Nephron (organoid): ENCODE results near the gene LLPH.

ENCODE experiments used
- H3K27ac Mint-ChIP-seq, 3 experiments: 2 replicates each; pipeline ENCODE4 v1.8.0; 2020; ENCODE audit warnings: mixed read lengths in 3 of 3, mild to moderate bottlenecking in 2 of 3, moderate library complexity in 1 of 3
- H3K27me3 Mint-ChIP-seq: 2 replicates; pipeline ENCODE4 v1.8.0; 2021; ENCODE audit warnings: low read depth, mild to moderate bottlenecking, moderate library complexity, mixed read lengths
- H3K36me3 Mint-ChIP-seq: 2 replicates; pipeline ENCODE4 v1.8.0; 2020; ENCODE audit warnings: low read depth, mixed read lengths
- H3K4me1 Mint-ChIP-seq: 2 replicates; pipeline ENCODE4 v1.8.0; 2020; ENCODE audit warnings: mixed read lengths
- H3K4me3 Mint-ChIP-seq, 3 experiments: 2 replicates each; pipeline ENCODE4 v1.8.0; 2020; ENCODE audit warnings: mild to moderate bottlenecking in 3 of 3, mixed read lengths in 3 of 3, moderate library complexity in 2 of 3
- H3K9me3 Mint-ChIP-seq: 2 replicates; pipeline ENCODE4 v1.8.0; 2020; ENCODE audit warnings: mixed read lengths
- CTCF ChIP-seq, 3 experiments: fragments of 200-600 bp; sonication (generic); IDR thresholded peaks; one replicate each; pipeline ENCODE4 v1.5.0; 2021; ENCODE audit warnings: antibody characterized with exemption in 3 of 3; ENCODE audit not compliant: unreplicated experiment in 3 of 3

LLPH gene

GRCh38 chr12:66160704-66161103, 30.2 kb upstream of the LLPH start:
- Mint-ChIP-seq H3K4me1 (no peaks in the 10 kb centered on the region), H3K27ac (no peak overlapping the region), H3K4me3 (no peak overlapping the region), H3K9me3 (peaks cover 24% of the 10 kb centered on the region), H3K27me3 (no peaks in the 10 kb centered on the region), H3K36me3 (peaks cover 54% of the 10 kb centered on the region)
- TF ChIP-seq CTCF (IDR thresholded peaks at IDR 0.05; ENCODE audit: unreplicated experiment in 3 of 3): no peak

- H3K27ac Mint-ChIP-seq: no peak overlapping the region
- no peaks in the 10 kb centered on the region for H3K4me1 Mint-ChIP-seq
- H3K4me3 Mint-ChIP-seq: no peak overlapping the region
- H3K36me3 Mint-ChIP-seq: peaks cover 38% of the 10 kb centered on the region
- TF ChIP-seq CTCF (IDR thresholded peaks at IDR 0.05; ENCODE audit: unreplicated experiment in 3 of 3): no peak
- peaks cover 10% of the 10 kb centered on the region for H3K9me3 Mint-ChIP-seq
- no peaks in the 10 kb centered on the region for H3K27me3 Mint-ChIP-seq
These were observed 28.6 kb upstream of the LLPH start for GRCh38 chr12:66159123-66159522.

GRCh38 chr12:66156654-66157053, 26.1 kb upstream of the LLPH start:
- H3K4me1 Mint-ChIP-seq: no peaks in the 10 kb centered on the region
- H3K27ac Mint-ChIP-seq: no peak overlapping the region
- H3K36me3 Mint-ChIP-seq: peaks cover 25% of the 10 kb centered on the region
- no peak for TF ChIP-seq CTCF (IDR thresholded peaks at IDR 0.05; ENCODE audit: unreplicated experiment in 3 of 3)
- no peak overlapping the region for H3K4me3 Mint-ChIP-seq
- H3K27me3 Mint-ChIP-seq: no peaks in the 10 kb centered on the region
- H3K9me3 Mint-ChIP-seq: peaks cover 7% of the 10 kb centered on the region

- Mint-ChIP-seq H3K4me1 (no peaks in the 10 kb centered on the region), H3K27me3 (no peaks in the 10 kb centered on the region)
These were observed 24.2 kb upstream of the LLPH start for GRCh38 chr12:66154776-66155175.

GRCh38 chr12:66152732-66153131, 22.2 kb upstream of the LLPH start:
- Mint-ChIP-seq H3K4me3 (no peak overlapping the region), H3K27ac (no peak overlapping the region), H3K9me3 (peaks cover 3% of the 10 kb centered on the region), H3K4me1 (no peaks in the 10 kb centered on the region), H3K36me3 (peaks cover 13% of the 10 kb centered on the region), H3K27me3 (no peaks in the 10 kb centered on the region)
- no peak for TF ChIP-seq CTCF (IDR thresholded peaks at IDR 0.05; ENCODE audit: unreplicated experiment in 3 of 3)

More at GRCh38 chr12:66154776-66155175, 24.2 kb upstream of the LLPH start:
- peaks cover 23% of the 10 kb centered on the region for H3K36me3 Mint-ChIP-seq
- no peak overlapping the region for H3K4me3 Mint-ChIP-seq
- H3K9me3 Mint-ChIP-seq: peaks cover 7% of the 10 kb centered on the region
- no peak overlapping the region for H3K27ac Mint-ChIP-seq
- no peak for TF ChIP-seq CTCF (IDR thresholded peaks at IDR 0.05; ENCODE audit: unreplicated experiment in 3 of 3)

GRCh38 chr12:66149702-66150398, 19.3 kb upstream of the LLPH start:
- no peak overlapping the region for H3K27ac Mint-ChIP-seq
- no peaks in the 10 kb centered on the region for H3K9me3 Mint-ChIP-seq
- H3K4me1 Mint-ChIP-seq: no peaks in the 10 kb centered on the region
- no peaks in the 10 kb centered on the region for H3K27me3 Mint-ChIP-seq
- peaks cover 8% of the 10 kb centered on the region for H3K36me3 Mint-ChIP-seq
- no peak overlapping the region for H3K4me3 Mint-ChIP-seq
- TF ChIP-seq CTCF (IDR thresholded peaks at IDR 0.05; ENCODE audit: unreplicated experiment in 3 of 3): peak in 1 of 3 experiments; percentile 7
